WTC11 (cell line): Measurements from ENCODE around the gene PTN. TPM values are rescaled to one million over a fixed set of nuclear protein-coding genes. Genes with fewer than 3 reads are reported as not detected.

Experiments
- ATAC-seq: fragments of 200-7000 bp; cut with Tn5 transposase; 2 replicates; pipeline ENCODE4 v1.10.0; 2021; ENCODE audit warnings: mild to moderate bottlenecking, moderate library complexity
- CTCF ChIA-PET: fragments of 300-600 bp; sonication (Branson Sonifier 250); formaldehyde crosslinking; loops from one replicate; lab custom pipeline; 2021; ENCODE audit warnings: antibody characterized with exemption; lab: Charles Lee
- POLR2A ChIA-PET: fragments of 350-600 bp; sonication (Branson Sonifier 250); formaldehyde crosslinking; loops from one replicate; lab custom pipeline; 2021; ENCODE audit warnings: antibody characterized with exemption; lab: Charles Lee
- DNase-seq: peaks from one replicate; pipeline ENCODE4 v3.0.0; 2021; ENCODE audit warnings: low spot score
- H3K27ac Mint-ChIP-seq: 2 replicates; pipeline ENCODE4 v1.8.0; 2021; ENCODE audit warnings: mixed read lengths
- H3K27me3 Mint-ChIP-seq: 2 replicates; pipeline ENCODE4 v1.8.0; 2021; ENCODE audit warnings: low read depth, mild to moderate bottlenecking, moderate library complexity, mixed read lengths
- H3K36me3 Mint-ChIP-seq: 2 replicates; pipeline ENCODE4 v1.8.0; 2021; ENCODE audit warnings: mixed read lengths
- H3K4me1 Mint-ChIP-seq: 2 replicates; pipeline ENCODE4 v1.8.0; 2022; ENCODE audit warnings: mixed read lengths
- H3K4me3 Mint-ChIP-seq: 2 replicates; pipeline ENCODE4 v1.8.0; 2021; ENCODE audit warnings: mild to moderate bottlenecking, moderate library complexity, mixed read lengths
- H3K9me3 Mint-ChIP-seq: 2 replicates; pipeline ENCODE4 v1.8.0; 2021; ENCODE audit warnings: mixed read lengths
- CBFB ChIP-seq: sonication (generic); formaldehyde crosslinking; IDR thresholded peaks from 2 replicates; pipeline ENCODE4 v1.8.1; 2022; ENCODE audit warnings: mild to moderate bottlenecking, low read depth, missing genetic modification reagents
- ESRRA ChIP-seq: sonication (generic); formaldehyde crosslinking; IDR thresholded peaks from 2 replicates; pipeline ENCODE4 v1.8.1; 2022; ENCODE audit warnings: mild to moderate bottlenecking, missing genetic modification reagents, borderline replicate concordance
- FOXJ3 ChIP-seq: sonication (generic); formaldehyde crosslinking; IDR thresholded peaks from 2 replicates; pipeline ENCODE4 v1.9.0; 2021; ENCODE audit warnings: missing genetic modification reagents, mild to moderate bottlenecking, borderline replicate concordance
- GABPB1 ChIP-seq: sonication (generic); formaldehyde crosslinking; IDR thresholded peaks from 2 replicates; pipeline ENCODE4 v1.8.1; 2023; ENCODE audit warnings: mild to moderate bottlenecking, missing genetic modification reagents
- GTF2I ChIP-seq: fragments of 250-450 bp; sonication (Bioruptor Pico); conservative IDR thresholded peaks from 2 replicates; pipeline ENCODE4 v1.4.0; 2021; ENCODE audit warnings: mild to moderate bottlenecking
- IRF2 ChIP-seq: sonication (generic); formaldehyde crosslinking; IDR thresholded peaks from 2 replicates; pipeline ENCODE4 v1.8.0; 2022; ENCODE audit warnings: low read depth, missing genetic modification reagents, borderline replicate concordance
- JAZF1 ChIP-seq: fragments of 250-450 bp; sonication (Bioruptor Pico); IDR thresholded peaks from 2 replicates; pipeline ENCODE4 v1.9.0; 2021; ENCODE audit warnings: moderate library complexity, mild to moderate bottlenecking, inconsistent platforms
- KAT7 ChIP-seq: sonication (generic); formaldehyde crosslinking; IDR thresholded peaks from 2 replicates; pipeline ENCODE4 v1.8.1; 2023; ENCODE audit warnings: missing genetic modification reagents, mild to moderate bottlenecking, borderline replicate concordance
- NFYB ChIP-seq: sonication (generic); formaldehyde crosslinking; conservative IDR thresholded peaks from 2 replicates; pipeline ENCODE4 v1.8.0; 2022; ENCODE audit warnings: low read depth, missing genetic modification reagents
- PREB ChIP-seq: sonication (generic); formaldehyde crosslinking; IDR thresholded peaks from 2 replicates; pipeline ENCODE4 v1.8.1; 2022; ENCODE audit warnings: mild to moderate bottlenecking, missing genetic modification reagents, moderate library complexity, borderline replicate concordance
- RELA ChIP-seq: sonication (generic); formaldehyde crosslinking; IDR thresholded peaks from 2 replicates; pipeline ENCODE4 v1.8.1; 2022; ENCODE audit warnings: missing genetic modification reagents, mild to moderate bottlenecking, borderline replicate concordance
- SP1 ChIP-seq: sonication (generic); formaldehyde crosslinking; conservative IDR thresholded peaks from 2 replicates; pipeline ENCODE4 v1.8.1; 2022; ENCODE audit warnings: missing genetic modification reagents
- TEAD1 ChIP-seq: sonication (generic); formaldehyde crosslinking; IDR thresholded peaks from 2 replicates; pipeline ENCODE4 v1.8.0; 2022; ENCODE audit warnings: mild to moderate bottlenecking, missing genetic modification reagents
- USF1 ChIP-seq: sonication (generic); formaldehyde crosslinking; IDR thresholded peaks from 2 replicates; pipeline ENCODE4 v1.8.0; 2022; ENCODE audit warnings: mild to moderate bottlenecking, missing genetic modification reagents
- ZNF121 ChIP-seq: sonication (generic); formaldehyde crosslinking; IDR thresholded peaks from 2 replicates; pipeline ENCODE4 v1.8.0; 2023; ENCODE audit warnings: missing genetic modification reagents
- ZNF232 ChIP-seq: sonication (generic); formaldehyde crosslinking; IDR thresholded peaks from 2 replicates; pipeline ENCODE4 v1.8.0; 2022; ENCODE audit warnings: mild to moderate bottlenecking, missing genetic modification reagents
- total RNA-seq: library from RNA; stranded (reverse); gene quantifications from 3 replicates; pipeline ENCODE4 v1.2.3, GENCODE V29; 2021
- TF ChIP-seq, protein P1 (sequence below): sonication (generic); formaldehyde crosslinking; IDR thresholded peaks from 2 replicates; pipeline ENCODE4 v1.8.1; 2022; ENCODE audit warnings: missing genetic modification reagents, borderline replicate concordance
- TF ChIP-seq, protein P2 (sequence below): fragments of 200-600 bp; IDR thresholded peaks from 2 replicates; pipeline ENCODE4 v1.8.0; 2022; ENCODE audit warnings: antibody characterized with exemption

PTN gene
- total RNA-seq, 1 experiment from 2014 or later: 18.9 TPM

GRCh38 chr7:137295739-137296324, 47.7 kb downstream of the PTN start (continued):
- TF ChIP-seq IRF2 (no peak), ZNF121 (CRISPR knock-in tag) (no peak)

- Mint-ChIP-seq H3K4me1 (peaks cover 23% of the 10 kb centered on the region), H3K36me3 (peaks cover 17% of the 10 kb centered on the region), H3K27ac (peak overlapping the region; percentile 86), H3K27me3 (no peaks in the 10 kb centered on the region), H3K9me3 (peaks cover 14% of the 10 kb centered on the region), H3K4me3 (no peak overlapping the region)
- POLR2A ChIA-PET: no interaction called here
- CTCF ChIA-PET: interaction anchor here (0.9 to 1.2 kb wide), 2 partner anchors 30 to 120 kb away, joined by 3 to 4 read pairs; no protein-coding TSS in a partner anchor
- no peak for DNase-seq
- peak; percentile 73 for ATAC-seq
- TF ChIP-seq FOXJ3 (CRISPR knock-in tag) (no peak), KAT7 (no peak), SP1 (CRISPR knock-in tag) (no peak), ZNF232 (CRISPR knock-in tag) (no peak), JAZF1 (CRISPR knock-in tag) (no peak), NFYB (CRISPR knock-in tag) (no peak), TEAD1 (CRISPR knock-in tag) (no peak), PREB (CRISPR knock-in tag) (no peak), GABPB1 (no peak), GTF2I (CRISPR knock-in tag) (no peak), USF1 (CRISPR knock-in tag) (no peak)
- TF ChIP-seq, protein P1, sequence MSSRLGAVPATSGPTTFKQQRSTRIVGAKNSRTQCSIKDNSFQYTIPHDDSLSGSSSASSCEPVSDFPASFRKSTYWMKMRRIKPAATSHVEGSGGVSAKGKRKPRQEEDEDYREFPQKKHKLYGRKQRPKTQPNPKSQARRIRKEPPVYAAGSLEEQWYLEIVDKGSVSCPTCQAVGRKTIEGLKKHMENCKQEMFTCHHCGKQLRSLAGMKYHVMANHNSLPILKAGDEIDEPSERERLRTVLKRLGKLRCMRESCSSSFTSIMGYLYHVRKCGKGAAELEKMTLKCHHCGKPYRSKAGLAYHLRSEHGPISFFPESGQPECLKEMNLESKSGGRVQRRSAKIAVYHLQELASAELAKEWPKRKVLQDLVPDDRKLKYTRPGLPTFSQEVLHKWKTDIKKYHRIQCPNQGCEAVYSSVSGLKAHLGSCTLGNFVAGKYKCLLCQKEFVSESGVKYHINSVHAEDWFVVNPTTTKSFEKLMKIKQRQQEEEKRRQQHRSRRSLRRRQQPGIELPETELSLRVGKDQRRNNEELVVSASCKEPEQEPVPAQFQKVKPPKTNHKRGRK (CRISPR knock-in tag): no peak
Measured at GRCh38 chr7:137289101-137289500, 54.4 kb downstream of the PTN start.

DNA sequence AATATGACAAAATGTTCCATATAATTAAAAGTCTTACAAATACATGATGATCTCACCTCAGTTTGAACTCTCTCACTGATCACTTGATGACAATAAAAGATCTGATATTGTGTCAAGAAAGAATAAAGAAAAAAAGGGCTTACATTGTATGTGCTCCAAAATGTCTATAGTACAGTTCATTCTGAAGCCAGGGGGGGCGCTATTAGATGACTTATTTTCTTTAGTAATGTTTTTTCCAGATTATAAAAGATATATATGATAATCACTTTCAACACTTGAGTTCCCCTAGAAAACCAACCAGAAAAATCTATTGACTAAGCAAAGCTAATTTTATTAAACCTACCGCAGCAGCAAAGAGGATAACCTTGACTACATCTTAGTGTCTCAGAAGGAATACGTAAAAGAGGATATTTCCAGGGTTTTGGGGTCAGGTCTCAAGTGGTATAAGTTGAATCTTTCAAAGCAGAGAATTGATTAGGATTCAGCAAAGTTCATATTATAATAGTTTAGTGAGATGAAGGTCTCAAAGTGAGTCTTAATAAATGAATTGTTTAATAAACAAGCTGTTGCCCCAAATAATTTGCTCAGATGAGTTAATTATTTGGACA, 55.8 kb downstream of the PTN start:
- TF ChIP-seq, protein P2, sequence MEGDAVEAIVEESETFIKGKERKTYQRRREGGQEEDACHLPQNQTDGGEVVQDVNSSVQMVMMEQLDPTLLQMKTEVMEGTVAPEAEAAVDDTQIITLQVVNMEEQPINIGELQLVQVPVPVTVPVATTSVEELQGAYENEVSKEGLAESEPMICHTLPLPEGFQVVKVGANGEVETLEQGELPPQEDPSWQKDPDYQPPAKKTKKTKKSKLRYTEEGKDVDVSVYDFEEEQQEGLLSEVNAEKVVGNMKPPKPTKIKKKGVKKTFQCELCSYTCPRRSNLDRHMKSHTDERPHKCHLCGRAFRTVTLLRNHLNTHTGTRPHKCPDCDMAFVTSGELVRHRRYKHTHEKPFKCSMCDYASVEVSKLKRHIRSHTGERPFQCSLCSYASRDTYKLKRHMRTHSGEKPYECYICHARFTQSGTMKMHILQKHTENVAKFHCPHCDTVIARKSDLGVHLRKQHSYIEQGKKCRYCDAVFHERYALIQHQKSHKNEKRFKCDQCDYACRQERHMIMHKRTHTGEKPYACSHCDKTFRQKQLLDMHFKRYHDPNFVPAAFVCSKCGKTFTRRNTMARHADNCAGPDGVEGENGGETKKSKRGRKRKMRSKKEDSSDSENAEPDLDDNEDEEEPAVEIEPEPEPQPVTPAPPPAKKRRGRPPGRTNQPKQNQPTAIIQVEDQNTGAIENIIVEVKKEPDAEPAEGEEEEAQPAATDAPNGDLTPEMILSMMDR: peak; percentile 58
- no peak for TF ChIP-seq RELA
- peaks cover 17% of the 10 kb centered on the region for H3K36me3 Mint-ChIP-seq
- H3K27me3 Mint-ChIP-seq: no peaks in the 10 kb centered on the region
- ChIA-PET CTCF (no interaction called here), POLR2A (no interaction called here)
- peaks cover 23% of the 10 kb centered on the region for H3K4me1 Mint-ChIP-seq
- ATAC-seq (peak; percentile 32; the same call in 1 of the 2 replicates), DNase-seq (peak; percentile 14)
- no peak overlapping the region for H3K4me3 Mint-ChIP-seq
- H3K27ac Mint-ChIP-seq: no peak overlapping the region
- peaks cover 14% of the 10 kb centered on the region for H3K9me3 Mint-ChIP-seq

DNA sequence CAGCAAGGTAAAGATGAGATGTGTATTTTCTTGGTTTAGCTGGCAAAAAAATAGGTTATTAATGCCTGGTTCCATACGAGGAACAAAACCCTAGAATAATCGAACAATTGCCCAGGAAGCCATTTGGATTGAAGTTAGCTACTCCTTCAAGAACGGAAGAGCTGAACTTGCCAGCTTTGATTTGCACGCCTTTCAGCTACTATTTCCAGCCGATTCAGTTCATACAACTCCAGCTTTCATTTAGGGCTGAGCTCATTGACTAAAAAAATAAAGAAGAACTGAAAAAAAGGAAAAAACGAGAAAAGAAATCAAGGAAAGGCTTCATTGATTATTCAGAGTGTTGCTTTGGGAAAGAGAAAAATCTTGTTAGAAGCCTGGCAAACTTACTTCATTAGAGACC, 60.4 kb downstream of the PTN start:
- ChIA-PET POLR2A (no interaction called here), CTCF (no interaction called here)
- Mint-ChIP-seq H3K27me3 (no peaks in the 10 kb centered on the region), H3K9me3 (no peaks in the 10 kb centered on the region), H3K4me3 (no peak overlapping the region), H3K36me3 (no peaks in the 10 kb centered on the region), H3K27ac (no peak overlapping the region), H3K4me1 (peaks cover 8% of the 10 kb centered on the region)
- DNase-seq (no peak), ATAC-seq (no peak)
- TF ChIP-seq ESRRA: no peak
- no peak for TF ChIP-seq CBFB (CRISPR knock-in tag)
- no peak for TF ChIP-seq KAT7
